NCI-H1436 (cell line): ENCODE results near the gene EPHA3.

ENCODE experiments used
- DNase-seq: peaks from one replicate; lab custom pipeline; 2025; lab: John Stamatoyannopoulos, UW

EPHA3 gene

GRCh38 chr3:89145995-89146394 lies 38.6 kb downstream of the EPHA3 start:
- no peak for DNase-seq

DNA sequence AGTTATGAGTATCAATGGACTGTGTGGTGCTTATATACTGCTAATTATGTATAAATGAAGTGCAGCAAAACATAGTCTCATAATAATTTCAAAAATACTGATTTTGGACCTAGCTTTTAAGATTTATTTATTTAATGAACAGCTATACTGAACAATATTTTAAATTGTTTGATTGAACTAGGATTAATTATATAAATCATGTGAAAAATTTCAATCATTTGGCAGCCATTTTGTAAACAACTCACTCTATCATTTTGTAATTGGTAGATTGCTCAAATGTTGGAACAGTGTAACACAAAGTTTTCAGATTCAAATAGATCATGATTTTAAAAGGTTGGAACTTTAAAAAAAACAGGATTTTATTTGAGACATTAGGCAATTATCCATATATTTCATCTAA lies 47.0 kb downstream of the EPHA3 start:
- DNase-seq, result no peak

DNA sequence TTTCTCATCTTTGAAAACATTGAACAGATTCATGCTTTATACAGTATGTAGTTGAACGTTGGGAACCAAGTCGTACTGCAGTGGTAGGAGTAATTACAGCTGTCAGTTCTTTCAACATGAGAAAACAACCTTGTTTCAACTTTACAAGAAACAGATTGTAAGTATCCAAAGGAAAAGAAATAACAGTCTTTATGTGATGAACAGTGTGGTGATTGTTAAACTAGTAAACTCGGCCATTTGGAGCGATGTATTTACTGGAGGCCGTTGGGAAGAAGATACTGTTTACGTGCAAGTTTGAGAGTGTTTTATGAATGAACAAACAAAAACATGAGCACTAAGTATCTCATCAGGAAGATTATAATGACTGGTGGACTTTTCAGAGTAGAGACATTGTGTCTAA lies 48.4 kb downstream of the EPHA3 start:
- no peak for DNase-seq

GRCh38 chr3:89157575-89157974 lies 50.2 kb downstream of the EPHA3 start:
- no peak for DNase-seq

DNA sequence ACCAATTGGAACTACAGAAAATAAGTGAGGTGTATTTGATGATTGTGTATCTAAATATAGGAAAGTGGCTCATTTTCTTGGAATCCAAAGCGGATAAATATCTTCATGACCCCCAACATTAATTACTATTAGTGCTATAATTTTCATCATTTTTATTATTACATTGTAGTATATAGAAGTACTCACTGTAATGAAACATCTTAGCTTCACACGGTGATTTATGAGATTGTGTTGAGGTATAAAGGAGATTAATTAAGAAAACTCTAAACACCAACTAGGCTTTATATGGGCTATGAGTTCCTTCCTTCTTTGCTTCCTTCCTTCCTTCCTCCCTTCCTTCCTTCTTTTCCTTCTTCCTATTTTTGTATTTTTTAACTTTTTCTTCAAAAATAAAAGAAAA lies 52.2 kb downstream of the EPHA3 start:
- DNase-seq, result no peak

GRCh38 chr3:89164774-89165173 lies 57.4 kb downstream of the EPHA3 start:
- no peak for DNase-seq

GRCh38 chr3:89165636-89166263 lies 58.3 kb downstream of the EPHA3 start:
- no peak for DNase-seq

- DNase-seq, result no peak
These were observed 64.5 kb downstream of the EPHA3 start for GRCh38 chr3:89171687-89172545.

DNA sequence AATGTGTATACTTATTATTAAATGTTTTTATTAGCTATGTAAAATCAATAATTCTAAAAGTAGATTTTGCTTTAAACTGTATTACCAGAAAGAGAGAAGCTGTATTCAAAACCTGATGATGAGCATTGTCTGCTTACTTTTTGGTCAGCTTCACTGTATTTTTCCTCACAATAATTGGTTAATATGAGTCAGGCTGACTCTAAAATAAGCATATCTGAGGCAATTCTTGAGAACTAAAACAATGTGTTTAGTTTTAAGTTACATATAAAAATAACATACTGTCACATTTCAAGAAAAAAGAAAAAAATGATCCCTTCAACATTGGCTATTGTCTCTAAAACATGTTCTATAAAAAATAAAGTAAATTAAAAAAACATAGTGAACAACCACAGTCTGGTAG lies 66.1 kb downstream of the EPHA3 start:
- no peak for DNase-seq

DNA sequence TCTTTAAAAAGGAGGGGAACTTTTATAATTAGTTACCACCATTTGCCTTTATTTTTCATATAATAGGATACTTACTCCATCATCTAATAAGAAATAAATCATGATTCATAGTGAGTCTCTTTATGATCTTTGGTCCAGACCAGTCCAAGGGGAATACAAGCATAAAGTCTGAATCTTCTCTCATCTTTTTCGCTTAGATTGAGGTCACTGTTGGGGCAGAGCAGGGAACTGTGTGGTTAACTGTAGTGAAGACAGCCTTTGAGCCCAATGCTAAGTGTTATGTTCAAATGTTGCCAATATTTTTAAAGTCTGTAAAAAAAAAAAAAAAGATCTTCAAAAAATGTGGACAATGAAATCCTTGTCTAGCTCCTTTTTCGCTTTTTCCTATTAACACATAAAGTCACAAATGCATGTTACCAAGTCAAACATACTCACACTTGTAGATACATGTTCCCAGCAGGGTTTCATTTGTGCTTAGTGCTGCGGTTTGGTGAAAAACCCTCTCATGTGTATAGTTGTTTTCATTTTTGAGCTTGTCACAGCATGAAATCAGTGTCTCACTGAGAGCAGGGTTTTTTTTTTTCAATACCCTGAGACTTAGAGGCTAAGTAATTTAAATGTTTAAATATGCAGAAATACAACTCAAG lies 72.1 kb downstream of the EPHA3 start:
- no peak for DNase-seq

DNA sequence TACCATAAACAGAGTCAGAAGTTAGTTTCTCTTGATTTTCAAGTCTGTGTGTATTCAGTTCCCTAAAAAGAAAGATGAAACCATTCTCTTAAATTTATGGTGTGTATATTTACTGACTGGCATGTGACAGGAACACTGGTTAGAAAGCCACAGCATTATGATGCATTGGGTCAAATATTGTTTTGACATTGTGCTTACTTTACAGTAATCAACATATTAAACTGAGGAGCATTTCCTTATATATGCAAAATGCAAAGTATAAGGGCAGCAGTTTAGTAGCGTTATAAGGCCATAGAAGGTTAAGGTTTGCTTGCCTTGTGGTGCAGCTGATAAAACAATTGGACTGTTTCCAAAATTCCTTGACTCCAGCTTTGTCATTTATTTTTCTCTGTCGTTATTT lies 72.9 kb downstream of the EPHA3 start:
- no peak for DNase-seq

GRCh38 chr3:89182056-89182455 lies 74.6 kb downstream of the EPHA3 start:
- DNase-seq, result no peak

DNA sequence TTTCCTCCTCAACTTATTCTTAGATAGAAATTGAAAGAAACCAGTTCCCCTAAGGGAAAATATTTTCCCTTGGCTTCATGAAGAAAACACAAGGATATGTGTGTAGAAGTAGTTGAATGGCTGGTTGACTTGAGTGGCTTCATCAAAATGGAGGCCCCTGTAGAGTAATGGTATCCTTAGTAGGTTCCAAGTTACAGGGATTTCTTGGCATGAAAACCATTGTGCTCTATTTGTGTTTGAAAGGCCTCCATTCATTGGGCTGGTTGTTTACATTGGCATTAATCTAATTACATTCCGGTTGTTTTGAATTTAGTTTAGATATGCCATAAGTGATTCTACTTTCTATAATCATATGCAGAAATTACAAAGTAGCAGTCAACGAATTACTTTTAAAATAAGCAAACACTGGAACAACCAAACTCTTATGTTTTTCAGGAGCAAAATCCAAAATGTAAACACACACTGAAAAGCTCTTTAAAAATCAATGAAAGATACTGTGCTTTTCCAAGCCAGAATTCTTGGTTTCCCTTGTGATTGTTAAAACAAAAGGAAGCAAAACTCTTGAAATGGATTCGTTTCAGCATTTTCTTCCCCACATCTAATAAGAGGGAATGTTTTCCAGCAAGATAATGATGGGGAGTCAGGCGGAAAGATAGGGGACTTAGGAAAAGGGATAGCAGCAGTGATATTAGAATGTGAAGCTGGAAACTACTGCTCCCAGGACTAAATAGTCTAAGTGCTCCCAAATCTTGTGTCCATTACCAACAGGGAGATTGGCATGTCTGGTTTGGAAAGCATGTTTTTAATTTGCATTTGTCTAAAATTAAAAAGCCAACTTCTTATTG lies 77.0 kb downstream of the EPHA3 start:
- no peak for DNase-seq

GRCh38 chr3:89186456-89186855 lies 79.0 kb downstream of the EPHA3 start:
- DNase-seq, result no peak

- no peak for DNase-seq
These were observed 91.2 kb downstream of the EPHA3 start for GRCh38 chr3:89198591-89198990.

DNA sequence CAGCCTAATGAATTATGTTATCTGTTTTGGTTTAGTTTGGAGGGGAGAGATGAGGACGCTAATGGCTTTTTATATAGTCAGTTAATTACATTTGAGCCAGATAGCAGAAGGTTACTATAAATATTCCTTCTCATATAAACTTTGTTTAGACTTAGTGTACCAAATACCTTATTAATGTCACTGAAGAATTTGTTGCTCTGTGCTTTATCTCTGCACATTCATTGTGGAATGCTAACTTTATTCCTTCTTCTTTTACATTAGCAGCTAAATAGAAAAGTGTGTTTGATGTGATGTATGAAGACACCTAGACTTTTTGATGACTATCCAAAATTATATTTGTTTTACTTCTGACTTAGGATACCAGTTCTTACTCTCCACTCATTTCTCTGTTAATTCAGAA lies 105.2 kb downstream of the EPHA3 start:
- no peak for DNase-seq

GRCh38 chr3:89216016-89216739 lies 108.8 kb downstream of the EPHA3 start:
- DNase-seq, result no peak

DNA sequence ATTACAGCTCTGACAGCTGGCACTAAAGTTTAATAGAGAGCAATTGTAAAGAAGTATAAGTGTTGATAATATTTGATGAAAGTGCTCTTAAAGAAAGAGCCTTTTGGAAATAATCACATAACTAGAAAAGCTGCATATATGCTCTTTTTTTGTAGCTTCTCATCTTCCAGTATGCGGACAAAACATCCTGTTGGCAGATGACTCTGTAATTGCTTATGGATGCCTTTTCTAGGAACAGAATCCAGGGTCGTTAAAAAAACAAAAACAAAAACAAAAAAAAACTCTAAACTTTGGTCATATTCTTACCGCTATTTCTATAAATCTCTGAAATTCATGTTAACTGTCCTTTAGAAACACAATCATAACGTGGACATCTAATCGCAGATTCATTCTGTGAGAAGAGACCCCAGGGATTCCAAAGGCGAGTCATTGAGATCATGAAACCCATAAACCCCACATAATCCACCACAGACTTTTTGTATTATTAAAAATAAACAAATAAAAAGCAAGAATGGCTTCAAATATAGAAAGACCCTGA lies 109.8 kb downstream of the EPHA3 start:
- DNase-seq, result no peak

DNA sequence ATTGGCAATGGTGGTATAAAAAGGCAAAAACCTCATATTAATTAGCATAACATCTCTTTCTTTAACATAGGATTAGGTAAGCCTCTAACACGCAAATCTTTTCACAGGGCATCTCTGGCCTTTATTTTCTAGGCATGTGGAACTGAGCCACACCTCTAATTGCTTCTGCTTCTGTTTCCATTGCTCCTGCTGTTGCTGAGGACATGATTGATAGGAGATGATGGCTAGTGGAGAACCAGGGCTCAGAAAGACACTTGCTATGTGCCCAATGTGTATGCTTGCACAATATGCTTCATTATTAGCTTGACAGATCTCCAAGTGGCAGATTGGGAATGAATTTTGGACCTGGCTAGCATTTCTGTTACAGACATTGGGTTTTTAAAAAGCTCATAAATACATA lies 114.5 kb downstream of the EPHA3 start:
- DNase-seq, result no peak

GRCh38 chr3:89223188-89223587 lies 115.8 kb downstream of the EPHA3 start:
- DNase-seq, result no peak

GRCh38 chr3:89227218-89227617 lies 119.8 kb downstream of the EPHA3 start:
- DNase-seq, result no peak
